ENCODE data around the gene PGLYRP3. TPM values are rescaled to one million over a fixed set of nuclear protein-coding genes. Genes with fewer than 3 reads are reported as not detected.

Gene PGLYRP3
- total and polyA plus RNA-seq, 2 of the 13 experiments (the other 11 are each of a cell fraction or from before 2014, with no cell fraction given), result not detected

Small RNAs within 50 kb of the gene (small RNA-seq; reads per million reads assigned to genes)
- 0 reads per million in 3 experiments for gene RNU6-160P (ENCODE audit: insufficient read depth in 2 of 3, insufficient read length in 3 of 3, low read depth in 2 of 3, low replicate concordance in 1 of 3)

Other genes starting within 250 kb of the PGLYRP3 start
- gene SPRR2B, start 241.3 kb downstream of the PGLYRP3 start, total RNA-seq (2016; rRNA removed; fragmentation: Illumina TruSeq; extraction: Trizol), result not detected in 2 replicates
- gene SPRR2B, start 241.3 kb downstream of the PGLYRP3 start, polyA plus RNA-seq (2011; rRNA removed), result not detected in 2 replicates
- not detected in 2 replicates for gene SPRR2E, start 218.4 kb downstream of the PGLYRP3 start, total RNA-seq (2016; rRNA removed; fragmentation: Illumina TruSeq; extraction: Trizol)
- not detected in 2 replicates for gene SPRR2E, start 218.4 kb downstream of the PGLYRP3 start, polyA plus RNA-seq (2011; rRNA removed)
- gene SPRR2F, start 199.4 kb downstream of the PGLYRP3 start, total RNA-seq (2016; rRNA removed; fragmentation: Illumina TruSeq; extraction: Trizol), result not detected in 2 replicates
- not detected in 2 replicates for gene SPRR2F, start 199.4 kb downstream of the PGLYRP3 start, polyA plus RNA-seq (2011; rRNA removed)
- not detected in 2 replicates for gene SPRR2G, start 162.1 kb downstream of the PGLYRP3 start, total RNA-seq (2016; rRNA removed; fragmentation: Illumina TruSeq; extraction: Trizol)
- gene SPRR2G, start 162.1 kb downstream of the PGLYRP3 start, polyA plus RNA-seq (2011; rRNA removed), result not detected in 2 replicates
- gene LELP1, start 109.5 kb downstream of the PGLYRP3 start, total RNA-seq (2016; rRNA removed; fragmentation: Illumina TruSeq; extraction: Trizol), result not detected in 2 replicates
- gene LELP1, start 109.5 kb downstream of the PGLYRP3 start, polyA plus RNA-seq (2011; rRNA removed), result not detected in 2 replicates
- gene PRR9, start 95.4 kb downstream of the PGLYRP3 start, total RNA-seq (2016; rRNA removed; fragmentation: Illumina TruSeq; extraction: Trizol), result not detected in 2 replicates
- gene PRR9, start 95.4 kb downstream of the PGLYRP3 start, polyA plus RNA-seq (2011; rRNA removed), result not detected in 2 replicates
- gene LORICRIN, start 53.3 kb downstream of the PGLYRP3 start, total RNA-seq (2016; rRNA removed; fragmentation: Illumina TruSeq; extraction: Trizol), result not detected in 2 replicates
- gene LORICRIN, start 53.3 kb downstream of the PGLYRP3 start, polyA plus RNA-seq (2011; rRNA removed), result not detected in 2 replicates
- not detected in 2 replicates for gene PGLYRP4, start 35.9 kb upstream of the PGLYRP3 start, total RNA-seq (2016; rRNA removed; fragmentation: Illumina TruSeq; extraction: Trizol)
- gene PGLYRP4, start 35.9 kb upstream of the PGLYRP3 start, polyA plus RNA-seq (2011; rRNA removed), result not detected in 2 replicates
- gene S100A9, start 44.9 kb upstream of the PGLYRP3 start, total RNA-seq (2016; rRNA removed; fragmentation: Illumina TruSeq; extraction: Trizol), result 0.31 and 1.1 TPM in 2 replicates
- gene S100A9, start 44.9 kb upstream of the PGLYRP3 start, polyA plus RNA-seq (2011; rRNA removed), result 0.61 and 0.69 TPM in 2 replicates
- gene S100A12, start 62.7 kb upstream of the PGLYRP3 start, total RNA-seq (2016; rRNA removed; fragmentation: Illumina TruSeq; extraction: Trizol), result not detected in 2 replicates
- not detected in 2 replicates for gene S100A12, start 62.7 kb upstream of the PGLYRP3 start, polyA plus RNA-seq (2011; rRNA removed)
- not detected in 2 replicates for gene S100A8, start 78.1 kb upstream of the PGLYRP3 start, total RNA-seq (2016; rRNA removed; fragmentation: Illumina TruSeq; extraction: Trizol)
- not detected in 2 replicates for gene S100A8, start 78.1 kb upstream of the PGLYRP3 start, polyA plus RNA-seq (2011; rRNA removed)
- not detected in 2 replicates for gene S100A7A, start 103.6 kb upstream of the PGLYRP3 start, total RNA-seq (2016; rRNA removed; fragmentation: Illumina TruSeq; extraction: Trizol)
- gene S100A7A, start 103.6 kb upstream of the PGLYRP3 start, polyA plus RNA-seq (2011; rRNA removed), result not detected in 2 replicates
- not detected in 2 replicates for gene S100A7, start 147.7 kb upstream of the PGLYRP3 start, total RNA-seq (2016; rRNA removed; fragmentation: Illumina TruSeq; extraction: Trizol)
- not detected in 2 replicates for gene S100A7, start 147.7 kb upstream of the PGLYRP3 start, polyA plus RNA-seq (2011; rRNA removed)
- gene S100A6, start 223.0 kb upstream of the PGLYRP3 start, total RNA-seq (2016; rRNA removed; fragmentation: Illumina TruSeq; extraction: Trizol), result 85.0 and 87.3 TPM in 2 replicates
- gene S100A6, start 223.0 kb upstream of the PGLYRP3 start, polyA plus RNA-seq (2011; rRNA removed), result 72.9 and 82.2 TPM in 2 replicates
- gene S100A5, start 228.0 kb upstream of the PGLYRP3 start, total RNA-seq (2016; rRNA removed; fragmentation: Illumina TruSeq; extraction: Trizol), result not detected in 2 replicates
- gene S100A5, start 228.0 kb upstream of the PGLYRP3 start, polyA plus RNA-seq (2011; rRNA removed), result not detected in 2 replicates
- gene S100A4, start 232.9 kb upstream of the PGLYRP3 start, total RNA-seq (2016; rRNA removed; fragmentation: Illumina TruSeq; extraction: Trizol), result 20.2 and 24.5 TPM in 2 replicates
- gene S100A4, start 232.9 kb upstream of the PGLYRP3 start, polyA plus RNA-seq (2011; rRNA removed), result 9.6 and 12.9 TPM in 2 replicates
- gene S100A3, start 236.3 kb upstream of the PGLYRP3 start, total RNA-seq (2016; rRNA removed; fragmentation: Illumina TruSeq; extraction: Trizol), result 2.5 and 2.8 TPM in 2 replicates
- gene S100A3, start 236.3 kb upstream of the PGLYRP3 start, polyA plus RNA-seq (2011; rRNA removed), result 3.6 and 4.5 TPM in 2 replicates